ENCODE results near the gene GDNF.

DNA sequence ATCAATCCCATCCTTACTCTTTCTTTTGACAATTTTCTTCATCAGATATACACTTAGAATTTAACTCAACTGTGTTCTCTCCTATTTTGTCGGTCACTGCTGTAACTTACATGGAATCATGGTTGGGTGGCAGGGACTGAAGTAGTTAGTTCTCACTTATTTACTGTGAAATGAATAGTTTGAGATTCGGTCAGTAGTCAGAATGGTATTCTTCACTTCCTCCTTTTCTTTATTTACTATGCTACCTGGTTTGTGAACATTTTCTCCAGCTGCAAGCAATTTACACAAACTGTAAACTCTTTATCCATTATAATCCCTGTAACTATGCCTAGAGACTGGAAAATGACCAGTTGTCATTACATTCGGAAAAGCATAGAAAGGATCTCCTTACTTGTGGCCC lies 41.5 kb upstream of the GDNF start:
- TF ChIP-seq CTCF (IDR thresholded peaks at IDR 0.05) (no peak), POLR2A (IDR thresholded peaks at IDR 0.05) (no peak), EP300 (IDR thresholded peaks at IDR 0.05) (no peak)

Measured in ovary (tissue), 3 donors.